Mesenchymal stem cell (in vitro differentiated cells and primary cell): Measurements from ENCODE around the gene SORCS1.

Experiments
- DNase-seq: peaks from one replicate; pipeline ENCODE4 v3.0.0-alpha.2; 2013
- H2AFZ ChIP-seq: one replicate; pipeline ENCODE4 v1.6.1; 2013; ENCODE audit warnings: low read depth, mild to moderate bottlenecking, control low read depth, inconsistent platforms, low read length, moderate library complexity
- H2AK5ac ChIP-seq: 2 replicates; pipeline ENCODE4 v1.6.1; 2013; ENCODE audit warnings: low read length, moderate library complexity, mild to moderate bottlenecking, inconsistent platforms; ENCODE audit not compliant: severe bottlenecking
- H2BK120ac ChIP-seq: one replicate; pipeline ENCODE4 v1.6.1; 2013; ENCODE audit warnings: low read depth, mild to moderate bottlenecking, inconsistent platforms, low read length, moderate library complexity
- H2BK12ac ChIP-seq, 2 experiments: one replicate each; pipeline ENCODE4 v1.6.1; 2013; ENCODE audit warnings: inconsistent platforms in 2 of 2, low read length in 2 of 2, mild to moderate bottlenecking in 2 of 2, moderate library complexity in 2 of 2, control low read depth in 1 of 2
- H2BK15ac ChIP-seq: one replicate; pipeline ENCODE4 v1.6.1; 2013; ENCODE audit warnings: mild to moderate bottlenecking, low read depth, inconsistent platforms; ENCODE audit not compliant: poor library complexity, severe bottlenecking
- H2BK5ac ChIP-seq: 2 replicates; pipeline ENCODE4 v1.6.1; 2013; ENCODE audit warnings: low read depth, mild to moderate bottlenecking, low read length, control low read depth, inconsistent platforms; ENCODE audit not compliant: poor library complexity, severe bottlenecking
- H3K14ac ChIP-seq, 2 experiments: one replicate each; pipeline ENCODE4 v1.6.1; 2013; ENCODE audit warnings: inconsistent platforms in 2 of 2, low read length in 2 of 2, control low read depth in 1 of 2, mild to moderate bottlenecking in 1 of 2, moderate library complexity in 1 of 2
- H3K18ac ChIP-seq, 2 experiments: one replicate each; pipeline ENCODE4 v1.6.1; 2013; ENCODE audit warnings: inconsistent platforms in 2 of 2, low read length in 2 of 2, control low read depth in 1 of 2, low read depth in 1 of 2, mild to moderate bottlenecking in 1 of 2
- H3K23ac ChIP-seq, 2 experiments: one replicate each; pipeline ENCODE4 v1.6.1; 2013; ENCODE audit warnings: inconsistent platforms in 2 of 2, low read length in 2 of 2, mild to moderate bottlenecking in 2 of 2, moderate library complexity in 2 of 2, control low read depth in 1 of 2
- H3K27ac ChIP-seq: 2 replicates; pipeline ENCODE4 v1.5.1; 2013; ENCODE audit warnings: mild to moderate bottlenecking, moderate library complexity, low read length, control low read depth, inconsistent platforms; ENCODE audit not compliant: poor library complexity, severe bottlenecking
- H3K27me3 ChIP-seq, 2 experiments: 2 replicates each; pipeline versions ENCODE4 v1.6.1 to v1.7.0; 2013; ENCODE audit warnings: low read length in 2 of 2, mild to moderate bottlenecking in 2 of 2, moderate library complexity in 2 of 2, control low read depth in 1 of 2, inconsistent platforms in 1 of 2; ENCODE audit not compliant: control insufficient read depth in 1 of 2, insufficient read depth in 1 of 2
- H3K36me3 ChIP-seq, 2 experiments: 2 replicates each; pipeline versions ENCODE4 v1.6.1 to v1.7.0; 2013; ENCODE audit warnings: low read length in 2 of 2, control low read depth in 1 of 2, inconsistent platforms in 1 of 2, low read depth in 1 of 2, mild to moderate bottlenecking in 1 of 2; ENCODE audit not compliant: insufficient read depth in 2 of 2, control insufficient read depth in 1 of 2
- H3K4ac ChIP-seq, 2 experiments: one replicate each; pipeline ENCODE4 v1.6.1; 2013; ENCODE audit warnings: inconsistent platforms in 2 of 2, low read length in 2 of 2, mild to moderate bottlenecking in 2 of 2, moderate library complexity in 2 of 2, control low read depth in 1 of 2, low read depth in 1 of 2
- H3K4me1 ChIP-seq: 2 replicates; pipeline ENCODE4 v1.6.1; 2013; ENCODE audit warnings: low read depth, low read length, control low read depth; ENCODE audit not compliant: control insufficient read depth, insufficient read depth
- H3K4me2 ChIP-seq: 2 replicates; pipeline ENCODE4 v1.6.1; 2013; ENCODE audit warnings: low read length, mild to moderate bottlenecking, inconsistent platforms; ENCODE audit not compliant: poor library complexity, severe bottlenecking
- H3K4me3 ChIP-seq, 2 experiments: 2 replicates each; pipeline versions ENCODE4 v1.5.1 to v1.7.0; 2013; ENCODE audit warnings: low read length in 2 of 2, mild to moderate bottlenecking in 2 of 2, control low read depth in 1 of 2, low read depth in 1 of 2; ENCODE audit not compliant: insufficient read depth in 1 of 2
- H3K79me1 ChIP-seq: replicated peaks from 2 replicates; pipeline ENCODE4 v1.6.1; 2013; ENCODE audit warnings: mild to moderate bottlenecking, control low read depth, low read length, inconsistent platforms; ENCODE audit not compliant: poor library complexity, severe bottlenecking
- H3K9ac ChIP-seq: 2 replicates; pipeline ENCODE4 v1.7.0; 2013; ENCODE audit warnings: mild to moderate bottlenecking, low read length, moderate library complexity
- H3K9me3 ChIP-seq: 2 replicates; pipeline ENCODE4 v1.7.0; 2013; ENCODE audit warnings: mild to moderate bottlenecking, low read length; ENCODE audit not compliant: control insufficient read depth
- H4K8ac ChIP-seq: one replicate; pipeline ENCODE4 v1.6.1; 2013; ENCODE audit warnings: inconsistent platforms, mild to moderate bottlenecking, low read length, moderate library complexity
- H4K91ac ChIP-seq: one replicate; pipeline ENCODE4 v1.6.1; 2013; ENCODE audit warnings: mild to moderate bottlenecking, low read length, inconsistent platforms
- WGBS: methylation state at CpG from one replicate; pipeline ENCODE4 v1.1.7; 2013; ENCODE audit warnings: mixed read lengths; 5-methylcytosine and 5-hydroxymethylcytosine counted together

SORCS1 gene

GRCh38 chr10:106571192-106571946 is 593.1 kb downstream of the SORCS1 start:
- Histone ChIP-seq H3K36me3 (no peaks in the 10 kb centered on the region), H3K18ac (no peak overlapping the region)
- WGBS, result 54% methylated on average over 3 of the region's 5 CpGs

DNA sequence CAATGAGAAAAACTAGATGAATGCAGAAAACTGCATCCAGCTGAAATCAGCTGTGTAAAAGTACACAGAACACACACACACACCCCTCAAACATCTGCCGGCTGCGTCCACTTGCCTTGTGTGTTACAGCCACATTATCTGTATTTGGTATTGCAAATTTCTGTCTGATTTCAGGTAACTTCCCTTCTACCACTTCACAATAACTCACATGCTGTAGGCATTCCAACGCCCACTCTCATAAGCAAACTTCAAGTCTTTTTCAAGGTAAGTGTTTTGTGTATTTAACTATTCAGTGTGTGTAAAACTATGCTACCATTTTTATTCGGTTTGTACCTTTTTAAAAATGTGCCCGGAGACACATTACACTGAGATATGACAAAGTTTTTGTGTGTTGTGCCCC is 594.2 kb downstream of the SORCS1 start:
- no peak for DNase-seq
- WGBS, result 90% methylated on average over 4 of the region's 5 CpGs

More at GRCh38 chr10:106571192-106571946, 593.1 kb downstream of the SORCS1 start:
- Histone ChIP-seq H3K23ac (no peak overlapping the region), H3K9ac (peak overlapping the region; percentile 19), H3K27me3 (no peaks in the 10 kb centered on the region), H2BK120ac (no peak overlapping the region), H3K4ac (no peak overlapping the region), H4K8ac (no peak overlapping the region), H4K91ac (no peak overlapping the region), H2BK15ac (no peak overlapping the region), H3K4me1 (peaks cover 2% of the 10 kb centered on the region), H3K14ac (no peak overlapping the region), H2BK12ac (no peak overlapping the region), H3K27ac (no peak overlapping the region), H3K79me1 (no peaks in the 10 kb centered on the region), H3K4me2 (no peak overlapping the region), H3K9me3 (no peaks in the 10 kb centered on the region), H2BK5ac (no peak overlapping the region), H2AFZ (no peak overlapping the region), H2AK5ac (no peak overlapping the region), H3K4me3 (no peak overlapping the region)
- no peak for DNase-seq

GRCh38 chr10:106567629-106568028 is 596.9 kb downstream of the SORCS1 start:
- Histone ChIP-seq H3K14ac (no peak overlapping the region), H2AFZ (no peak overlapping the region), H3K23ac (no peak overlapping the region), H3K27me3 (no peaks in the 10 kb centered on the region), H3K9me3 (no peaks in the 10 kb centered on the region), H2BK15ac (no peak overlapping the region), H4K91ac (no peak overlapping the region), H3K79me1 (no peaks in the 10 kb centered on the region), H3K4me2 (no peak overlapping the region), H3K9ac (no peak overlapping the region), H2BK5ac (no peak overlapping the region), H2BK12ac (no peak overlapping the region), H4K8ac (no peak overlapping the region), H3K4me3 (no peak overlapping the region), H2AK5ac (no peak overlapping the region), H3K27ac (no peak overlapping the region), H3K36me3 (no peaks in the 10 kb centered on the region), H3K4me1 (no peaks in the 10 kb centered on the region), H2BK120ac (no peak overlapping the region), H3K4ac (no peak overlapping the region), H3K18ac (no peak overlapping the region)
- 89% methylated on average over 4 of the region's 4 CpGs for WGBS
- DNase-seq, result no peak

More for the DNA sequence above, 594.2 kb downstream of the SORCS1 start:
- Histone ChIP-seq H2BK12ac (no peak overlapping the region), H4K8ac (no peak overlapping the region), H3K4ac (no peak overlapping the region), H2AFZ (no peak overlapping the region), H3K36me3 (no peaks in the 10 kb centered on the region), H3K27me3 (no peaks in the 10 kb centered on the region), H4K91ac (no peak overlapping the region), H3K9me3 (no peaks in the 10 kb centered on the region), H2BK5ac (no peak overlapping the region), H3K79me1 (no peaks in the 10 kb centered on the region), H2BK15ac (no peak overlapping the region), H3K18ac (no peak overlapping the region), H3K9ac (no peak overlapping the region), H3K23ac (no peak overlapping the region), H3K4me2 (no peak overlapping the region), H2AK5ac (no peak overlapping the region), H3K14ac (no peak overlapping the region), H3K4me3 (no peak overlapping the region), H2BK120ac (no peak overlapping the region), H3K4me1 (peaks cover 2% of the 10 kb centered on the region), H3K27ac (no peak overlapping the region)

DNA sequence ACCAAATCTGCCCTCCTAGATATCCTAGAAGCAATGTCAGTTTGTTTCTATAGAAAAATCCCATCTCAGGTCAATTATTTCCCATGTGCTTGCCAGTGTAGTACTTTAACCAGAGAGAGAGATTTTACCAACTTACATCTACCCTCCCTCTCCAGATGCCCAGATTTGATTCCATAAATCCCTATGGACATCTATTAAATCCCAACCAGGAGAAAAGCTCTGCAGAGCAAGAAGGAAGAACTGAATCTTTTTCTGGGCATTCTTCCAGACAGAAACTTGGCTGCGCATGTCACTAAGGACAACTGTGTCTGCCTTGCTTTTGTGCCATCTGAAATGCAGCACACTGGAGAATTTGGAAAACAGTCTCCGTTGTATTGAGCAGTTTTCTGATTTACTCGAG is 597.6 kb downstream of the SORCS1 start:
- H4K8ac ChIP-seq, result no peak overlapping the region
- H3K14ac ChIP-seq, result no peak overlapping the region
- H3K36me3 ChIP-seq, result no peaks in the 10 kb centered on the region
- H2BK5ac ChIP-seq, result no peak overlapping the region
- no peak overlapping the region for H3K23ac ChIP-seq
- H3K4me3 ChIP-seq, result no peak overlapping the region
- WGBS, result 94% methylated on average over 1 of the region's 3 CpGs
- H2AK5ac ChIP-seq, result no peak overlapping the region
- no peak overlapping the region for H3K27ac ChIP-seq
- no peaks in the 10 kb centered on the region for H3K79me1 ChIP-seq
- H3K9me3 ChIP-seq, result no peaks in the 10 kb centered on the region
- H4K91ac ChIP-seq, result no peak overlapping the region
- no peaks in the 10 kb centered on the region for H3K27me3 ChIP-seq
- H3K4ac ChIP-seq, result no peak overlapping the region
- no peak for DNase-seq
- H2BK12ac ChIP-seq, result no peak overlapping the region
- H3K9ac ChIP-seq, result no peak overlapping the region
- no peak overlapping the region for H2BK120ac ChIP-seq
- no peaks in the 10 kb centered on the region for H3K4me1 ChIP-seq
- H2BK15ac ChIP-seq, result no peak overlapping the region
- H2AFZ ChIP-seq, result no peak overlapping the region
- no peak overlapping the region for H3K4me2 ChIP-seq
- no peak overlapping the region for H3K18ac ChIP-seq
